Left renal pelvis (tissue), 4 donors: ENCODE measurements around the gene RMI1. TPM values are rescaled to one million over a fixed set of nuclear protein-coding genes. Genes with fewer than 3 reads are reported as not detected.

Experiments
- DNase-seq, 4 donors: peaks; one replicate each; pipeline ENCODE4 v3.0.0-alpha.2; 2013; ENCODE audit warnings: low read depth in 4 of 4, low spot score in 3 of 4
- polyA plus RNA-seq, 4 donors: library from polyadenylated mRNA; unstranded; fragments of 120-200 nt; gene quantifications; one replicate each; pipeline ENCODE4 v1.2.1, GENCODE V29; 2013; ENCODE audit not compliant: insufficient read length in 4 of 4

RMI1 gene
- polyA plus RNA-seq, 4 donors = 14.2 to 26.8 (median 23.4) TPM

- DNase-seq = no peak
Observed at GRCh38 chr9:83966209-83966582, 14.4 kb upstream of the RMI1 start.

- DNase-seq = no peak
Observed at GRCh38 chr9:83967073-83967472, 13.5 kb upstream of the RMI1 start.

- no peak for DNase-seq
Observed at GRCh38 chr9:83969602-83970001, 11.0 kb upstream of the RMI1 start.

GRCh38 chr9:83971485-83971884, 9.1 kb upstream of the RMI1 start:
- DNase-seq = no peak

- no peak for DNase-seq
Observed at GRCh38 chr9:83972286-83972685, 8.3 kb upstream of the RMI1 start.

DNA sequence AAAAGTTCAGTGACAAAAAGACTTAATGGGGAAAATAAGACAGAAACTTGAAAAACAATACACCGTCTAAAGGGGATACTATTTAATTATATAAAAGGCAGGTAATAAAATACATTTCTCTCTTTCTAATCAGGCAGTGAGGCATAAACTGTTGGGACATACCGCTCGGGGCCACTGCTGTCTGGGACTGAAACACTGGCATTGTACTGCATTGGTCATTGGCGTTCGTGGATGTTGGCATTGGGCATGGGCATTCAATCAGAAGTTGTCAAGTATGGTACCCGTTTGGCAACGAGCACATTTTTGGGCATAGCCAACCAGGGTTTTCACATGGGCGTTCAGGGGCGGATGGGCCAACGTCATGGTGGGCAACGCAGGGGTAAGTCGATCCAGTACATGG, 5.3 kb upstream of the RMI1 start:
- DNase-seq = no peak

DNA sequence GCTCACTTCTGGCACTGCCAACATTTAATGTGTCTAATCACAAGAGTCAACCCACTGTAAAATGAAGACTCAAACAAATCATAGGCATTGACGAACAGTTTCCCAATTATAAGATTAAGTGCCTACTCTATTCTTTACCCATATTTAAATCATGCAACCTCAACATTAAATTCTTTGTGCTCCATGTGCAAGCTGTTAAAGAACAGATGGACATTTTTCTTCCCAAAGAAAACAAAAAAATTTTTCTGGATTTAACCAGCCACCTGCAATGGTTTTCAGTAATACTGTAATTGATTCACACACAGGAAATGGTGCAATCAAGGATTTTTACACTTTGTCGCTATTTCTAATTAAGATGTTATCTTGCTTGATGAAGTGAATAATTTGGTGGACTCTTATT, 4.2 kb upstream of the RMI1 start:
- no peak for DNase-seq

DNA sequence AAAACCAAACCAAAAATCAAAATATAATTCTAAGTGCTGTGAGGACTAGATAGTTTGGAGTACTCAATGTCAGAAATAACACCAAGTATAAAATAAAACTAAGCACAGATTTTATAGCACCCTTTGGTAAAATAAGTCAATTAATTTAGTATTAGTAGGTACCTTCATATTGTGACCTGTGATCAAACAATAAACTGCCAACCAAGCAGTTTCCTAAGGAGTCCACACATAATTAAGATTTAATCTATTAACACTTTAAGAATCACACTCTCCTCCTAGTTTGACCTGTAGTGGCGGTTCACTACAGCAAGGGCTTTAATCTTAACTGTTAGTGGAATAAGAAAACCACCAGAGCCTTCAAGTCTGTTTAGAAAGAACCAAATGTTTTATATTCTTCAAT, 3.4 kb upstream of the RMI1 start:
- DNase-seq = no peak

- DNase-seq = peak in 3 of 4 donors; percentile 61 to 70 (median 64)
Observed at GRCh38 chr9:83978992-83979811, 1.4 kb upstream of the RMI1 start.

- peak; percentile 96 to 99 (median 98) for DNase-seq
Observed at GRCh38 chr9:83979812-83980394, 702 bp upstream of the RMI1 start, which contains the start of gene HNRNPK. TSS of gene HNRNPK (minus strand) at chr9:83980215. CDS start at chr9:83978252, 1,963 bp downstream.

GRCh38 chr9:83981126-83981871, 694 bp downstream of the RMI1 start:
- DNase-seq = peak in 2 of 4 donors; percentile 31 to 43

DNA sequence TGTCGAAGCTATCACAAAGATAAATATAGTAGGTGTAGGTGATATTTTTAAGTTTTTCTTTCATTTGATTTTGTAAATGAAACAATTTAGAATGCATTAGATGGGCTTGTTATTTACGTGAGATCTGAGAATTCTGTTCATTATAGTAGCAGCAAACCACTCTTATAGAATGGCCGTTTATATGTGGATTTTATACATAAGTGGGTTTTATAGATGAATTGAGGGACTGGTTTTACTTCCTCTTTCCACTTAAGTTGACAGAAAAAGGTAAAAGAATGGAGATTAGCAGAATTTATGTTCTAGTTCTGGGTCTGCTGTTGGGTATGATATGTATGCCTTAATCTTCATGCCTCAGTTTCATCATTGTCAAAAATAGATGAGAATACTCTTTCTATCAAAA, 5.6 kb downstream of the RMI1 start:
- DNase-seq = no peak

GRCh38 chr9:83986765-83987401, 6.3 kb downstream of the RMI1 start:
- no peak for DNase-seq

DNA sequence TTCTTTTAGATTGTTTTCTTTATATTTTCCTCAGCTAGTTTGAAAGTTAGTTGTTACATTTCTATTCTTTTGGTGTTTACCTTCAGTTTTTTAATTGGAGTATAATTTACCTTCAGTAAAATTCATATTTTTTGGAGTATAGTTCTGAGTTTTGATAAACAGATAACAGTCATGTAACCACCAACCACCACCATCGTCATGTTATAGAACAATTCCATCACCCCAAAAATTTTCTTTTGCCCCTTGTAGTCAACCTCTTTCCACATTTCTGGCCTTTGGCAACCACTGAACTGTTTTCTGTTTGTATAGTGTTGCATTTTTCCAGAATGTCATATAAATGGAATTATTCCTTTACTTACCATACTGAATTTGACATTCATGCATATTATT, 6.8 kb downstream of the RMI1 start:
- DNase-seq = no peak

GRCh38 chr9:83988411-83988810, 7.8 kb downstream of the RMI1 start:
- no peak for DNase-seq

DNA sequence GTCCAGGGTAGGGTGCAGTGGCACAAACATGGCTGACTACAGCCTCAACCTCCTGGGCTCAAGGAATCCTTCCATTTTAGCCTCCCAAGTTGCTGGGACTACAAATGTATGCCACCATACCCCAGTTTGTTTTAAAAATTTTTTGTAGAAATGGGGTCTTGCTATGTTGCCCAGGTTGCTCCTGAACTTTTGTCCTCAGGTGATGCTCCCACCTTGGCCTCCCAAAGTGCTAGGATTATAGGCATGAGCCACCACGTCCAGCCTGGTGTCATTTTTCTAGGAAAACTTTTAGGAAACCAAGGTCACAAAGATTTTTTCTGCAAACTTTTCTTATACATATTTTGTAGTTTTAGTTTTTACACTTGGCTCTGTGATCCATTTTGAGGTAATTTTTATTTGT, 10.8 kb downstream of the RMI1 start:
- DNase-seq = no peak

GRCh38 chr9:83992407-83992806, 11.8 kb downstream of the RMI1 start:
- no peak for DNase-seq

GRCh38 chr9:83992901-83993300, 12.3 kb downstream of the RMI1 start:
- no peak for DNase-seq

DNA sequence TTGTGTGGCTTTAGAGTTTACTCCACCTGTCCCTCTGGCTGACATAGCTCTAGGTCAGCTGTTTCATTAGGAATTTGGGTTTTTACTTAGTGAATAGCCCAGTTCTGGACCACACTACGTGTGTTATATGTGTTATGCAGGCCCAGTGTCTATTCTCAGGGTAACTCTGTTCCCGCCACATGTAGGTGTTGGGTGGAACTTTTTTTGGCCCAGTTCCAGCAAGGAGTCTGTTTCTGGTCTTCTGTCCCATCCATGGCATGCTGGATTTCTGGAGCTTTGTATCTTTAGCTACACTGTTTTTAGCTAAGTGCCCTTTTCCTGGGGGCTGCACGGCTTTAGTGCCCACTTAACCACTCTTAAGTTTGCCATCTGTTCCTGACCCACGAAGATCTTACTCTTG, 15.5 kb downstream of the RMI1 start:
- DNase-seq = no peak

DNA sequence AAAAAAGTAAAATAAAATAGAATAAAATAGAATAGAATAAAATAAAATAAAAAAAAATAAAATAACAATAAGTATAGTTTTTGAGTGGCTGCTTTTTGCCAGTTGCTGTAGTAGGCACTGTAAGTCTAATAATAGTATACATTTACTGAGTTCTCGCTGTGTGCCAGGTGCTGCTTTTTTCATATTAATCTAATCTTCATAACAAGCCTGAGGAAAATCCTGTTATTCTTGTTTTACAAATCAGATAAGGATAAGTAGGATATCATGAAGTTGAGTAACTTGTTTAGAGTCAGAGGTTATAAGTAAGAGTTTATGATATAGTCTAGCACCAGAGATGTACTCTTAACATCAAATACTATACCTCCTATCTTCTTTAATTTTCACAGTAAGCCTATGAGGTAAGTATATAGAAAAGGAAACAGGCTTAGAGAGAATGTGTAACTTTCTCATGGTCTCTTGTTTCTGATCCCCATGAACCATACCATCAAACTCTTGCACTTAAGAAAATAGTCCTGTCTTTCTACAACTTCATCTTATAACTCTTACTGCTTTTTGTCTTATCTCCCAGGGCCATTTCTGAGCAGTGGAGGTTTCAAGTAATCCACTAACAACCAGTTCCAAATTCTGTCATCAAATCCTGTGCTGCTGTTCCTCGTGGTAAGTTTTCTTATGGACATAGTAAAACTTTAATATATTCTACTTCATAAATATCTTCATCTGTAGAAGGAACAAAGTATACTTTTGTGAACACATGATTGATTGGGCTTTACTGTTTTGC, 18.7 kb downstream of the RMI1 start:
- DNase-seq = no peak
